ENCODE data around the gene CFAP68. TPM values are rescaled to one million over a fixed set of nuclear protein-coding genes. Genes with fewer than 3 reads are reported as not detected.
A peak's percentile ranks its signal among the peaks of the same experiment; 100 is the strongest.

CFAP68 gene
- total and polyA plus RNA-seq, 2 of the 13 experiments (the other 11 are each of a cell fraction or from before 2014, with no cell fraction given): 22.2 to 25.6 TPM

DNA sequence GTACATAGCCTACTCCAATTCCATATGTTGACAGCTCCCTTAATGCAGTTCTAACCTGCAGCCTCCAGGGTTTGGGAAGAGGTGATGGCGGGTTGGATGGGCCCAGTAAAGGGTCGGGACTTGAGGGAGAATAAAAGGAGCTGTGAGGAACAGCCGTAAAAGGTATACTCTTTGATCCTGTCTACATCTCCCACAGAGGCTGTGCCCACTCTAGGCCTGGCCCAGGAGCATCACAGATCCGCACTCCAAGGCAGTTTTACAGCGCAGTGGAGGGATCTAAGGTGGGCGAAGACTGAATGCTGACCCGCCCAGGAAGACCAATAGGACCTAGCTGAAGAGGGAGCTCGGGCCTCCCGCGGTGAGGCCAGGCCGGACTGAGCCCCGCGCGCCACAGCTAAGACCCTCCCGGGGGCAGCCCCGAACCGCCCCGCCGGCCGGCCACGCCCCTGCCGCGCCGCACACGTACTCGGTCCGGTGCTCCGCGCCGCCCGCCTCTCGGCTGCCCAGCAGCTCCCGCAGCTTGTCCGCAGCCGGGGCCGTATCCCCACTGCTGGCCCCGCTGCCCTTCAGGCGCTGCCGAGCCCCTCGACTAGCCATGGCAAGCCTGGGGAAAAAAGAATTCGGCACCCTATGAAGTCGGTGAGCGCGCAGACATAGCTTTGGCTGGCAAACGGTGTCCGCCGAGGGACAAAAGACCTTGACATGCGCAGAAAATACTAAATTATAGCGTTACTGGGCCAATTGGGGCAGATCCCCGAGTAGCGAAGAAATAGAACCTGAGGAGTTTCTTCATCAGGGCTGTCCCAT, 8.3 kb upstream of the CFAP68 start, which contains the start of gene ALG9:
Gene ALG9, minus strand, starts transcription at position 696 of the 807 bp plus-strand sequence. Its CDS starts 99 bp downstream, at position 597.
- BruUV-seq (replicated peaks): TSS peak; percentile 47
- in situ Hi-C loops (cut with HindIII; ENCODE audit: extremely low pct_ligation_motif_present, low pct_unique_long_range_greater_than_20kb): no loop called here
- FAIRE-seq: no peak
- no peak for TF ChIP-seq HNRNPH1 (optimal IDR thresholded peaks at IDR 0.05; ENCODE audit: low read depth, low read length)
- peak; percentile 12 for TF ChIP-seq PHF5A (CRISPR knock-in tag; IDR thresholded peaks at IDR 0.05; ENCODE audit: low read depth, unreplicated experiment)
- TF ChIP-seq WIZ (CRISPR knock-in tag; IDR thresholded peaks at IDR 0.05): no peak
- no peak for TF ChIP-seq KLF11 (CRISPR knock-in tag; IDR thresholded peaks at IDR 0.05)
- TF ChIP-seq KDM6A (CRISPR knock-in tag; IDR thresholded peaks at IDR 0.05; ENCODE audit: low read depth): no peak
- peak; percentile 86; the same call in 1 of the 2 replicates for TF ChIP-seq ZNF431 (CRISPR knock-in tag; IDR thresholded peaks at IDR 0.05; ENCODE audit: borderline replicate concordance, low read depth)
- no peak for TF ChIP-seq CBX5 (CRISPR knock-in tag; IDR thresholded peaks at IDR 0.05; ENCODE audit: borderline replicate concordance)
- no peak for TF ChIP-seq NFE2 (CRISPR knock-in tag; IDR thresholded peaks at IDR 0.05)
- peak; percentile 88 for TF ChIP-seq ZNF770 (CRISPR knock-in tag; IDR thresholded peaks at IDR 0.05)
- TF ChIP-seq SMYD3 (CRISPR knock-in tag; IDR thresholded peaks at IDR 0.05): 0 out of 2 replicates have a peak, but pooled peaks have one; percentile 49
- TF ChIP-seq ZNF30 (CRISPR knock-in tag; IDR thresholded peaks at IDR 0.05): no peak
- TF ChIP-seq NONO (IDR thresholded peaks at IDR 0.05): no peak
- peak; percentile 72; the same call in 1 of the 2 replicates for TF ChIP-seq NONO (CRISPR knock-in tag; conservative IDR thresholded peaks at IDR 0.05)
- peak; percentile 78 for TF ChIP-seq TAF1 (CRISPR knock-in tag; IDR thresholded peaks at IDR 0.05)
- TF ChIP-seq ZNF251 (CRISPR knock-in tag; IDR thresholded peaks at IDR 0.05): no peak
- TF ChIP-seq CHD4 (IDR thresholded peaks at IDR 0.05; ENCODE audit: borderline replicate concordance, low read length): no peak
- TF ChIP-seq RFX3 (CRISPR knock-in tag; IDR thresholded peaks at IDR 0.05): no peak
- peak; percentile 77 for TF ChIP-seq ZNF772 (CRISPR knock-in tag; IDR thresholded peaks at IDR 0.05)
- TF ChIP-seq LBX2 (CRISPR knock-in tag; IDR thresholded peaks at IDR 0.05; ENCODE audit: borderline replicate concordance): no peak
- TF ChIP-seq ZSCAN9 (CRISPR knock-in tag; IDR thresholded peaks at IDR 0.05; ENCODE audit: borderline replicate concordance): no peak; the same call in 1 of the 2 replicates
- peak; percentile 35; the same call in 1 of the 2 replicates for TF ChIP-seq ZNF253 (CRISPR knock-in tag; IDR thresholded peaks at IDR 0.05; ENCODE audit: borderline replicate concordance)
- TF ChIP-seq, protein P1, sequence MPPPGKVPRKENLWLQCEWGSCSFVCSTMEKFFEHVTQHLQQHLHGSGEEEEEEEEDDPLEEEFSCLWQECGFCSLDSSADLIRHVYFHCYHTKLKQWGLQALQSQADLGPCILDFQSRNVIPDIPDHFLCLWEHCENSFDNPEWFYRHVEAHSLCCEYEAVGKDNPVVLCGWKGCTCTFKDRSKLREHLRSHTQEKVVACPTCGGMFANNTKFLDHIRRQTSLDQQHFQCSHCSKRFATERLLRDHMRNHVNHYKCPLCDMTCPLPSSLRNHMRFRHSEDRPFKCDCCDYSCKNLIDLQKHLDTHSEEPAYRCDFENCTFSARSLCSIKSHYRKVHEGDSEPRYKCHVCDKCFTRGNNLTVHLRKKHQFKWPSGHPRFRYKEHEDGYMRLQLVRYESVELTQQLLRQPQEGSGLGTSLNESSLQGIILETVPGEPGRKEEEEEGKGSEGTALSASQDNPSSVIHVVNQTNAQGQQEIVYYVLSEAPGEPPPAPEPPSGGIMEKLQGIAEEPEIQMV (CRISPR knock-in tag; IDR thresholded peaks at IDR 0.05; ENCODE audit: low read depth): peak; percentile 71; the same call in 1 of the 2 replicates
- TF ChIP-seq ZNF24 (IDR thresholded peaks at IDR 0.05): no peak

More for the DNA sequence above, 8.3 kb upstream of the CFAP68 start, which contains the start of gene ALG9:
- peak; percentile 71 for DNase-seq (ENCODE audit: low spot score)
- peak; percentile 95 for ATAC-seq
- peak within 1 kb of the TSS; percentile 92 for H3K9ac ChIP-seq (ENCODE audit: insufficient read depth, low read depth, low read length)
- H4K20me1 ChIP-seq (ENCODE audit: insufficient read depth, low read length): no peaks in the 10 kb centered on the region
- H3K4me3 ChIP-seq (replicated peaks in 1 of 3; ENCODE audit: insufficient read depth in 1 of 3, low read depth in 2 of 3, low read length in 3 of 3): peak within 1 kb of the TSS; percentile 94 to 98 (median 95)
- H3K79me2 ChIP-seq (ENCODE audit: insufficient read depth, low read length): peaks cover 4% of the 10 kb centered on the region
- peak within 1 kb of the TSS; percentile 95 for H2AFZ ChIP-seq (ENCODE audit: low read length)
- under 1% methylated on average over 17 of the region's 51 CpGs for WGBS (ENCODE audit: low lambda C conversion rate)
- peaks cover 9 to 28% of the 10 kb centered on the region in 2 experiments for H3K36me3 ChIP-seq (replicated peaks in 1 of 2; ENCODE audit: control insufficient read depth in 1 of 2, insufficient read depth in 2 of 2, low read length in 2 of 2)
- H3K27ac ChIP-seq (ENCODE audit: extremely low read length, insufficient read depth, low read length): peak within 1 kb of the TSS; percentile 92
- peak within 1 kb of the TSS; percentile 97 for H3K4me2 ChIP-seq (ENCODE audit: low read depth, low read length)
- intact Hi-C loops (cut with micrococcal nuclease; ENCODE audit: unreplicated experiment): no loop called here
- H3K9me3 ChIP-seq (ENCODE audit: low read length): no peaks in the 10 kb centered on the region
- ChIA-PET CTCF (ENCODE audit: low intra/inter-chr PET ratio, low total read pairs) (no interaction called here), POLR2A (interaction anchor here (0.6 to 2.8 kb wide), 21 partner anchors 9 to 216 kb away, joined by 3 to 21 read pairs (median 4); partner anchors contain the start of genes C11orf52, CFAP68, DIXDC1 and PPP2R1B)
- H3K4me1 ChIP-seq (ENCODE audit: insufficient read depth, low read length): peaks cover 24% of the 10 kb centered on the region
- no peaks in the 10 kb centered on the region for H3K27me3 ChIP-seq (ENCODE audit: control insufficient read depth in 1 of 2, insufficient read depth in 2 of 2, low read length in 2 of 2)
